Putamen (tissue), 1 donor: Measurements from ENCODE around the gene ABHD16A.

Source experiments
- DNase-seq: peaks from one replicate; pipeline ENCODE4 v3.0.0-alpha.2; 2016; ENCODE audit warnings: low spot score

ABHD16A gene

DNA sequence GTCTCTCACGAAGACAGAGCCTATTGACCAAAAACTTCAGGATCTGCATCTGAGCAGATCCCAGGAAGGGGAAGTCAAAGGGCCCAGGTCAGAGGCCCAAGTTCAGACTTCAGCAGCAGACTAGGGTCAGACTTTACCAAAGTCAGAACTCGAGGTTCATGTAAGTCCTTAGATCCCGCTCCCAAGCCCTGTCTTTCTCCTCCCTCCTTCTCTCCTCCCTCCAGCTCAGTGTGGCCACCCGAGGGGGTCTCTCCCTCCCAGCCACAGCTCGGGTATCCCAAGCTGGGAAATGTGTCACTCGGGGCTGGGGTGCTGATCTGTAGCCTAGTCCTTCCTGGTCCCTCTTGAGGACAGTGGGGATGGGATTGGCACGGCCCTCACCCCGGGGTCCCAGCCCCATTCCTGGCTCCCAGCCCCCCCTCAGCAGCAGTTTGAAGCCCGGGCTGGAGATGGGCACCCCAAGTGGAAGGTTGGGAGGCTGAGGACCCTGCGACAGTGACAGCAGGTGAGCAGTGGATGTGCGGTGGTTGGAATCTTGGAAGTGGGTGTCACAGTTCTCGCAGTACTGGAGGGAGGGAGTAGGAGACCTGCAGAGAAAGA is 40.9 kb downstream of the ABHD16A start:
- no peak for DNase-seq

DNA sequence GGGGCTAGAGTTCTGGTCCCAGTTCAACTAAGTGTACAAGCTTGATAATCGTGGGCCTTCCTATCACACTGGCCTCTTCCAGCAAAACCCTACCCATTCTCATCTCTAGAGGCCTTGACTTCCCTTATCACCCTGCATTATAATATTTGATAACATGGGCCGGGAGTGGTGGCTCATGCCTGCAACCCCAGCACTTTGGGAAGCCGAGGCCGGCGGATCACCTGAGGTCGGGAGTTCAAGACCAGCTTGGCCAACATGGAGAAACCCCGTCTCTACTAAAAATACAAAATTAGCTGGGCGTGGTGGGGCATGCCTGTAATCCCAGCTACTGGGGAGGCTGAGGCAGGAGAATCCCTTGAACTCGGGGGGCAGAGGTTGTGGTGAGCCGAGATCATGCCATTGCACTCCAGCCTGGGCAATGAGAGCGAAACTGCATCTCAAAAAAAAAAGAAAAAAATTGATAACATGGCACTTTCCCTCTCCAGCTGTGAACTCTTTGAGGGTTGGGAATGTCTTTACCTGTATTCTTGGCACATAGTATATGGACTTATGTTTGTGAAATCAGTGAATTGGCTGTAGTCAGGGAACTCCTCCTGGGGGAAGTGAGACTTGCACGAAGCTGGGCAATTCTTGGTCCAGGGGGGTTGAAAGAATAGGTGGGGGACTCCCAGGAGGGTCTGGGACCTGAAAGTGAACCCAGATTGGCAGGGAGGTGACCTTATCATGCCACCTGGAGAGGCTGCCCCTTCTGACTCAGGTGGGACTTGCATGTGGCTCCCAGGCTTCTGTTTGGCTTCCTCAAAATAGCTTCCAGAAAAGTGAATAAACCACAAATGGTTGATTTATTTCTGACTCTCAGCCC is 41.6 kb downstream of the ABHD16A start:
- no peak for DNase-seq

DNA sequence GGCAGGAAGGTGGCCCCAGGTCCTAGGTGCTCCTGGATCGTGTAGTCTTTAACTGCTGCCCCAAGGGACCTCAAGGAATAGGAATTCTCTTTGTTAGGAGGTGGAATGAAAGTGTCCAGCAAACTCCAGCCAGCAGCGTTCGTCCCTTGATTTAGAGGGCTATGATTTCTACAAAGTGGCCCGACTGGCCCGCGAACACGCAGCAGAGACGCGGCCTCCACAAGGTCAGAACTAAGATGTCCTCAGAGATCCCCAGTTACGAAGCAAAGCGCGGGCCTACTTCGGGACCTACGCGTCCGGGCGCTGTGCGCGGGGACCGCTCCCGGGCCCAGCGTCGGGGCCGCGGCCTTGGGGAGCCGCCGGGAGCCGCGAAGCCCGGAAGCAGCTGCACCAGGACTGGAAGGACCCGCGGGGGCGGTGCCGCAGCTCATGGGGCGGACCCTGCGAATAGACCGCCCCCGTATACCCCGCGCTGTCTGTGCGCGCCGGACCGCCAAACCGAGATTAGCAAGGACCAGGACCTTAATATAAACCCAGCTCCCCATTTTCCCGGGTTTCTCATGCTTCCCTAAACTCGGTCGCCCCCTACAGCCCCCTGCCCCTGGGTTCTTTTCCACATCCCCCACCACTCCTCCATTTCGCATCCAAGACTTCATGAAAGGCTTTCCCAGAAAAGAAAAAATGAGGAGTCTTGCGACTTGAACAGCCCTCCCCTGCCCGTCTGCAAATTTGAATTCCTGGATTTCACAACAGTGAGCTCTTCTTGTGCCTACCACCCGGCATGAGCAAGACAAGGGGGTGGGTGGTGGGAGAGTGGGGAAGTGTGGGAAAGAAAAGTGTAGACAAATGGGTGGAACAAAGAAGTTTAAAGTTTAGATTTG is 42.5 kb downstream of the ABHD16A start, which contains the start of gene C6orf47:
TSS of gene C6orf47 (minus strand) at position 398 of the 881 bp plus-strand sequence. CDS start 831 bp downstream, outside the sequence.
- peak; percentile 85 for DNase-seq

DNA sequence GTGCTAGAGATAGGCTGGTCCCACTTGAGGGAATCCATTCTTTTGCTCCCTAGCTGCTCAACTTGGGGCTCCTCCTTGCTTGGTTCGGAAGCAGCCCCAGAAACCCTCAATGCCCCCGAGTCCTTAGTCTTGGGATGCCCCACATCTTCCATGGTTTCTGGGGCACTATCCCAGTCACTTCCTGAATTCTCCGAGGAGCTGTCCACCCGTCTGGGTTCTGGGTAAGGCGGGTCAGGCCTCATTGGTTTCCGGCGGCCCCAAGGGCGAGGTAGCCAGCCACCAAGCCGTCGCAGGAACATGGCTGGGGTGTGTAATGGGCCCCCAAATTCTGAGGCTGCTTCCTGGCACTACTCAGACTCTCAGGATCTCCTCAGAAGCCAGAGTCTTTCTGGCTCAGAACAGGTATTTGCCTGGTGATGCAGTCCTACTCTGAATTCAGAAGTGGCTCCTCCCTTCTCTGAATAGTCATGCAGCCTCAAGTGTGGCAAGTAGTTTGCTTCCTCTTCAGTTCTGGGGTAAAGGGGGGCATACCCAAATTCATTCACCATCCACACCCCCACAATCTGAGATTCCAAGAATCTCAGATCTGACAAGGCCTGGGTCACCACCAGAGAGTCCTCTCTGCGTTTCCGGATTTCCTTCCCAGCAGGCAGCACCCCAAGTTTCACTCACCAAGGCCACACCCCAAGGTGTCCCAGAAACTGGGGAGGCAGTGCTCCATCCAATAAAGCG is 43.3 kb downstream of the ABHD16A start:
- DNase-seq: no peak

DNA sequence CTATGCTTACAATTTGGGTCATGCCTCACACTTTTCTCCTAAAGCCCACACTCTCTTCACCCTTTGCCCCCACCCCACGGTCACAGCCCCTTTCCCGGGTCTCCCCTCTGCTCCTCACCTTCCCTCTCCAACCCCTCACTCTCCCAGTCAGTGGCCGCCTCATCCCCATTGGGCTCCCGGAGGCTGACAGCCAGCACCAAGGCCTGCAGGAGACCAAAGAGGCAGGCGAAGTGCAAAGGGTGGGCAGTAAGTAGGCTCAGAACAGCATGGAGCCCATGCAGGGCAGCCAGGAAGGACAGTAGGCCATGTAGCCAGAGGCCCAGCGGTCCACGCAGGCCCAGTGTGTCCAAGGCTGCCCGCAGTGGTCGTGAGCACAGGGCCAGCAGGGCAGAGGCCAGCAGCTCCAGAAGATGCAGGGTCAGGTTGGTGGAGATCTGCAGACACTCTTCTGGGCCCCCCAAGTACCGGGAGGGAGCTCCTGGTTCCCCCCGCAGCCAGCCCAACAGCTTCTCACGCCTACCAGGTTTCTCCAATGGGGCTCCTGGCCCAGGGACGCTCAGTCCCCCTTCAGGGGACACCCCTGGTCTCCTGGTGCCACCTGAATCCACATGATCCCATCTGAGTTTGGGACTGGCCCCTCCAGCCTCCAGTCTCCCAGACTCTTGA is 44.0 kb downstream of the ABHD16A start:
- DNase-seq: no peak

DNA sequence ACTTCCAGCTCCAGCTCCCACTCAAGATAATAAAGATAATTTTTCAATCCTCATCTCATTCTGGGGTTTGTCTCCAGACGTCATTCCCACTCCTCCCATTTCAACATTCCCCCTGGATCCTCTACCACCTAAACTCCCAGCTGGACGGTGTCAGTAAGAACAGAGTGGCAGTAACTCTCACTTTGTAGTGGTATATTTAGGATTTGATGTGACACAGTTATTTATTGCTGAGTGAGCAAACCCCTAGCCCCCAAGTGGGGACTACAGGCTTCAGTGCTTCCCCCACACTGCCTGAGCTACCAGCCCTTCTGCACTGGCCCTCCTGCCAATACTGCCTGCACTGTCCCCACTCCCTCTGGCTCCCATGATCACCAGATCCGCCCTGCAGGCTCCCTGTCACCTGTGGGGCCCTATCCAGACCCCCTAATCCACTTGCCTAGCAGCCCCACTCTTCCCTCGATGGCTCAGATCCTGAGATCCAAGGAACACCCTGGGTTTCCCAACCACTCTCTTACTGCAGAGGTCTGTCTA is 44.9 kb downstream of the ABHD16A start:
- DNase-seq: no peak

DNA sequence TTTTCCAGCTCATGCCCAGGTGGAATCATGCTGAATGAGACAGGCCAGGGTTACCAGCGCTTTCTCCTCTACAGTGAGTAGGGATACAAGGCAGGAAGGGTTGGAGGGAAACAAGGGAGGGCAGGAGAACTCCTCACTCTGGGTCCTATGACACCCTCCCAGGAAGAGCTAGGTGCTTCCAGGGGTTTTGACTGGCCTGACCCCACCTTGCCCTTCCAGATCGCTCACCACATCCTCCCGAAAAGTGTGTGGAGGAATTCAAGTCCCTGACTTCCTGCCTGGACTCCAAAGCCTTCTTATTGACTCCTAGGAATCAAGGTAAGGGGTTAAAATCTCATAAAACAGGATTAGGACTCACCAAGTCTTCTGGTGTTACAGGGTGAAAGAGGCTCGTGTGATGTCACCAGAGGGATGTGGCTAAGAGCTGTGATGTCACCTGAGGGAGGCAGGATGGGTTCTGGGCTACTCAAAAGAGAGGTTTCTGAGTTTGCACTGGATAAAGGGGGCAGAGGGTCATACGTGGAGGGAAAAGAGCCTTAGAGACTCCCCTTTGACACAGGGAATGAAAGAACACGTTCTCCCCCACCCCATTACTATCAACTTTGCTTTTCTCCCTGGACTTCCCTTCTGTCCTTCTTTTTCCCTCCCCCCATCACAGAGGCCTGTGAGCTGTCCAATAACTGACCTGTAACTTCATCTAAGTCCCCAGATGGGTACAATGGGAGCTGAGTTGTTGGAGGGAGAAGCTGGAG is 45.5 kb downstream of the ABHD16A start:
- no peak for DNase-seq

DNA sequence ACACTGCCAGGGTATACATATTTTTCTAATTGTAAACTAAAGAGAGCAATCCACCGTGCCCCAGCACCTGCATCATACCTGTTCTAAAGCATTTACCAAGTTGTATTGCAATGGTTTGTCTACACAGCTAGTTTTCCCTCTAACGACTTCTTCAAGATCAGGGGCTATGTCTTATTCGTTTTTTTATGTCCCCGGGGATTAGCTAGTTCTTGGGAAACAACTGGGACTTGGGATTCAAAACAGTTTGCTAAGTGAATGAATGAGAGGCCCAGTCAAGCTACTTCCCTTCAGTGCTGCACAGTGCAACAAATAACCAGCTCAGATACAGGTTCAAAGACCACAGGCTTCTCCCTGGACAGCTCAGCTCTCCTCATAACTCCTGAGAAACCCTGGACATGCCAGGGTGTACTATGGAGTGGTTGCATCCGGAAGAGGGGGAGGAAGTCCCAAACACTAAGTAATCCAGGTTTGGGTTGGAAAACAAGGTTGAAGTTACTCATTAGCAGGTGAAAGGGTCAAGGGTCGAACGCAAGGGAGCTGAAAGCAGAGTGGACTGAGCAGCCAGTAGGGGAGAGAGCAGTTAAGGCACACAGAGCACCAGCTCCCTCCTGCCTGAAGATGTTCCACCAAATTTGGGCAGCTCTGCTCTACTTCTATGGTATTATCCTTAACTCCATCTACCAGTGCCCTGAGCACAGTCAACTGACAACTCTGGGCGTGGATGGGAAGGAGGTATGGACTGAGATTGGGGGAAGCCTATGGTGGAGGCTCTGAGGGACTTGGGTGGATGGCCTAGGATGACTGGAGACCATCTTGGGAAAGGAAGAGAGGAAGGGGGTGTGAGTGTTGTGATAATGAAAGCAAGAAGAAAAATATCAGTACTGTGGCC is 47.5 kb downstream of the ABHD16A start, which contains the start of gene APOM:
TSS of gene APOM (plus strand) at position 546 of the 889 bp plus-strand sequence. CDS start at position 619, 73 bp downstream.
- DNase-seq: no peak

DNA sequence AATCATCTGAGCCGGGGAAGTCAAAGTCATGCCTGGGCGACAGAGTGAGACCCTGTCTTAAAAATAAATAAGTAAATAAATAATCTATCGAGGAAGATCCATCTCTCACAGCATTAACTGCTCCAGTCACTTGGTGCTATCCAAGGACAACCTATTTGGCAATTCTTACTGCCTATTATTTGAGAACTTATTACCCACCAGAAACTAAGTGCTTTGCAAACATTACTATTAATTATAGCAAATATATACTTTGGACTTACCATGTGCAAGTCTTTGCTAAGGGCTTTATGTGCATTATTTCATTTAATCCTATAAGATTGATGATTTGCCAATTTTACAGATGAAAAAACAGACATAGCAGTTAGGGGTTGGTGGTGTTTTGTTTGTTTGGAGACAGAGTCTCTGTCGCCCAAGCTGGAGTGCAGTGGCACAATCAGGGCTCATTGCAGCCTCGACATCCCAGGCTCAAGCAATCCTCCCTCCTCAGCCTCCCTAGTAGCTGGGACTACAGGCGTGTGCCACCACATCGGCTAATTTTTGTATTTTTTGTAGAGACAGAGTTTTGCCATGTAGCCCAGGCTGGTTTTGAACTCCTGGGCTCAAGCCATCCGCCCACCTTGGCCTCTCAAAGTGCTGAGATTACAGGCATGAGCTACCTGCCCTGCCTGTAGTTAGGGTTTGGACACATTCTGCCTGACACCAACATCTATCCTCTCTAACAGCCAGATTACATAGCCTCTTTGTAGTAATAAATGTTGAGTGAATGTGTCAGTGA is 48.4 kb downstream of the ABHD16A start:
- DNase-seq: no peak

DNA sequence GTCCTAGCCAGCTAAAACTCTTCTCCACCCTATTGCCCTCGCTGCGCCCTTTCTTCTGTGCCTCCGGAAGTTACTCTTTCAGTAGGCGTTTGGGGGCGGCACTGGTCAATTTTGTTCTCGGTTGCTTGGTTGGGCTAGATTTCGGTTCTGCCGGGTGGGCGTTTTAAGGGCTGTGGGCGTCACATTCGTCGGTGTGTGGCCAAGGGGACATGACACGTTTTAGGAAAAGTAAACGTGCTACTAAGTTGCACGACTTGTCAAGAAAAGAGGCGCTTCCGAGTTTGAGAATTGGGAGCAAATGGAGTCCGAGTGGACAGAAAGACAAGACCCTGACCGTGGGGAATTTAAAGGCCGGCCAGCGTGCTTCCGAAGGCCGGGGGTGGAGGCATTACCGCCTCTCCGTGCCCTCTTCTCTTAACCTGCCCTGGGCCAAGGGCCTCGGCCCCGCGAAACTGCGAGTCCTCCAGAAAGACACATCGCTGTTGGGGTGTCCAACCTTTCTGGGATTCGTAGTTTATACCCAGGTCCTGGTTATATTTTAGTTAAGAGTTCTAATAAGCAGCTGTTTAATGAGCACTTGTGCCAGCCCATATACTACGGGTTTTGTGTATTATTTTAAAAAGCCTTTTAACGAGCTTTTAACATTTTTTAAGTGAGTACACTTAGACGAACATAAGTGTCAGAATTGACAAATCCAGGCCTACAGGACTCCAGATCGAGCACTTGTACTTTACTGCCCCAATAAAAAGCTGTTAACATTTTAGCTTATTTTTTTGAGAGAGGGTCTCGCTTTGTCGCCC is 50.0 kb downstream of the ABHD16A start:
- DNase-seq: no peak

DNA sequence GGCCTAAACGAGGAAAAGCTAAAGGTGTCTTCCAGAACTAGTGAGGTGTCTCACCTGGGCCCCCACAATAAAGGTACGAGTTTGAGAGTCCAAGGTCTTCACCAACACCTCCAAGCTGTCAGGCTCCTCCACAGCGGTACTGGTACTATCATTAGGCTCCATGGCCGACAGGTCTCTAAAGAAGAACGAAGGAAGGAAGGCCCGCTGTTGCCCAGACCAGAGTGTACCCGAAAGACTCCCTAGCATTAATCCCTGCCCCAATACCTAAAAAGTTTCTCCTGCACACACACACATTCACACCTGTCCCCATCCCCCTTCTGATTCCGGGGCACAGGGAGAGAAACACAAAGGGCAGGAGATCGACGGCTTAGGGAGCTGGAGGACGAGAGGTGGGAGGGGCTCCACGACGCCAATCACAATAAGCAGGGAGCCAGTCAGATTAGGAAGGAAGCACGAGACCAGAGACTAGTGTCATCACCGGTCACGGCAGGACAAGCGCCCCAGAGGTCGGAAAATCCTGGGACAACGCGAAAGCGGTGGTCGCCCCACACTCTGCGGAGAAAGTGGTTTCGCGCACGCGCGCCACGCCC is 51.4 kb downstream of the ABHD16A start:
- no peak for DNase-seq

DNA sequence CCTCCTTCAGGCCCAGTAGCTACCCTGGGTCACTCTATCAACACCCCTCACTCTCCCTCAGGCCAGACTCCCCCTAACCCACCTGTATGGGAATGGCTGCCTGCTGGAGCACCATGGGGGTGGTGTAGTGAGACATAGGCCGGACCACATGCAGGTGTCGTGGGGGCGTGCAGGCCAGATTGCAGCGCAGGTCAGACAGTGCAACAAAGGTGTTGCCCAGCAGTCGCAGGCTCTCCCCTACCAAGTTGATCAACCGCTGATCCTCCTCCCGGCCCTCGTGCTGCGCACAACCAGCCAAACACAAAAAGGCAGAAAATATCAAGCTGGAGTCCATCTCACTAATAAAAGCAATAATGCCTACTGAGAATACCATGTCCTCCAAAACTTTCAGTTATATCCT is 57.8 kb downstream of the ABHD16A start:
- no peak for DNase-seq

DNA sequence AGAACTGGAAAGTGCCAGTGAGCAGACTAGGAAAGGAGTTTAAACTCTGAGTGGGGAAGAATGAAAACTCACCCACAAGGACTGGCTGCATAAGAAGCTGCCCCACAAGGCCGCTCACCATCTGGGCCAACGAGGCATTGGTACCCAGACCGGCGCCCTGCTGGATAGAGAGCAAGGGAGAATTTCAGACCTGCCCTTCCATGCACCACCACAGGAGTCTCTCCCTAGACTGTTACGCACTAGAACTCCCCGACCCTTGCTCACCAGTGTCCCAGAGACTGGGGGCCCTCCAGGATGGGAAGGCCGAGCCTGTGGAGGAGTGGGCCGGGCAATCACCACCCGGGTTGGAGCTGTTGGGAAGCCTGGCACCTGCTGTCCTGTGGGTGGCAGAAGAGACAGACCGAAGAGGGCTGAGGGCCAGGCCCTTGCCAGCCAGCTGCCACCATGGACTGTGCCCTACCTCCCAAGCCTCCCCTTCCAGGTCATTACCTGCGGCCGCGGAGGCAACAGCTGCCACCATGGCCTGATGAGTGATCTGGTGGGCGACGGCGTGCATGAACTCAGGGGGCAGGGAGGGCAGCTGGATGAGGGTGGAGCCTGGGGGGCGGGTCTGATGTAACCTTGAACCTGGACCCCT is 59.2 kb downstream of the ABHD16A start:
- DNase-seq: no peak

DNA sequence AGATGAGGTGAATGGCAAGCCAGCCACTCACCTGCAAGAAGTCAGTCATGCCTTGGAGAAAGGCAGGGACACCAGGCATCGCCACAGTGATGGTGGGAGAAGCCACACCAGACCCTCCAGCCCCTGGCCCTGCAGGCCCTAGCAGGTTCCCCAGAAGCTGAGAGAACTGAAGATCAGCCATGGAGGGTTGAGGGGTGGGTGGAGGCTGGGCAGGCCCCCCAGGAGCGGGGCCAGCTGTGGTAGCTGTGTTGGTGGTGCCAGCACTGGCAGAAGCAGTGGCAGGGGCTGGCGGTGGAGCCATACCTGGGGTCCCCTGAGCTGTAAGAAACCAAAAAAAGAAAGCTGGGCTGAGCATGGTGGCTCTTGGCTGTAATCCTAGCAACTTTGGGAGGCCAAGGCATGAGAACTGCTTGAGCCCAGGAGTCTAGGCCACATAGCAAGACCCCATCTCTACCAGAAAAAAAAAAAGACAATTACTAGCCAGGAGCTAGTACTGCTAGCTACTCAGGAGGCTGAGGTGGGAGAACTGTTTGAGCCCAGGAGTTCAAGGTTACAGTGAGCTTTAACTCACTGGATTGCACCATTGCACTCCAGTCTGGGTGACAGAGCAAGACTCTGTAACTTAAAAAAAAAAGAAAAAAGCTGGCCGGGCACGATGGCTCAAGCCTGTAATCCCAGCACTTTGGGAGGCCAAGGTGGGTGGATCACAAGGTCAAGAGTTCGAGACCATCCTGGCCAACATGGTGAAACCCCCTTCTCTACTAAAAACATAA is 60.1 kb downstream of the ABHD16A start:
- no peak for DNase-seq

DNA sequence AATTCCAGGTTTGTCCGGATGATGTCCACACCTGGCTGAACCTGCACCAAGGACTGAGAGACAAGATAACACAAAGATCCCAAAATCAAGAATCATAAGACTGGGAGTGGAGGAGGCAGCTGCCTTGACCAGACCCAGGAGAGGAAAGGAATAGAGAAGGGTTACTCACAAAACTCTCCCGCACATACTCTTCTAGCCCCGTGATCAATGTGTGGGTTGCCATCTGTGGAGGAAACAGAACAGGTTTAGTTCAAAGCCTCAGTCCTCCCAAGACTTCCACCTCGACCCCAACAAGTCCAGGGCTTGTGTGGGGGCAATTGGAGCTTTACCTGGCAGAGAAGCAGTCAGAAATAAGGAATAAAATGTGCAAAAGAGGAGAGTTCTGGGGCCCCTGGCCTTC is 61.8 kb downstream of the ABHD16A start:
- no peak for DNase-seq

DNA sequence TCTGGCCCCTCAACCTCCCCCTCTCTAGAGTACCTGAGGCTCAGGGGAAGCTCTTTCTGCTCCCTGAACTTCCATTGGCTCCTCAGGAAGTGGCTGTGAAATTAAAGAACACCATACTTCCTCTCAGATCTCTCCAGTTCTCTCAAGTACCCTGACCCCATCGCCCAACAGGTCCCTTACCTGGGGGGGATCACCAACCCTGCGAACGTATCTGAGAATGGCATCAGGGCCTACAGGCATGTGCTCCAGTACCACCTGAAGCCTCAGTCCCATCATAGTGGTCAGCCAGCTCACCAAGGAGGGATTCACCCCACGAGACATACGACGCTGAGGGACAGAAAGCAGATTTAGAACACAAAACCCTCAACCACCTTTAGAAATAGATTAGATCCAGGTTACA is 62.5 kb downstream of the ABHD16A start:
- no peak for DNase-seq
